Kidney capillary endothelial cell (primary cell): ENCODE results near the gene MNX1.

ENCODE experiments used
- DNase-seq: peaks from one replicate; pipeline ENCODE4 v3.0.0-alpha.2; 2018; ENCODE audit warnings: low spot score

Gene MNX1

DNA sequence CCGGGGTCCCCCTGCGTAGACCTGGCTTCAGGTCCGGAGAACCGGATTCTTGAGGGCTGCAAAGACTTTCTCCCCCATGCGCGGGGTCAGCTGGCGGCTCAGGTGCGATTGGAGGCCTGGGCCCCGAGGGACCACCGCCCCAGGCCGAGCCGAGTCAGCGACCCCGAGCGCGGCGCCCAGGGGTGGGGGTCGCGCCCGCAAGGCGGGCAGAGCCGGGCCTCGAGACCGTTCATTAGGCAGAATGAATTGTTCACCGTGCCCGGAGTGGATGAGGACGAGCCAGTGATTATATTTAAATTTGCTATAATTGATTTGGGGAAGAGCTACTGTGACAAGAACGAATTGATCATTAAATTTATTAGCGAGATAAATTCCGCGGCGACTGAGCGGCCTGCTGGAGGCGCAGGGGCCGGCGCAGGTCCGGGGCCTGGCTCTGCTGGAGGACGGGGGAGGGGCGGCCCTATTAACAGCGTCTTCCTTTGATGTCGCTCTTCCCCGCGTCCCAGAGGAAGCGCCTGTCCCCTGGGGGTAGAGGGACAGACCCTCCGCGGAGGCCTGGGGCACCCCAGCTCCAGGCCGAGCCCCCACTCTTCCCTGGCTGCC lies 7.5 kb downstream of the MNX1 start:
- no peak for DNase-seq

- no peak for DNase-seq
Measured at GRCh38 chr7:157001920-157002818, 8.3 kb downstream of the MNX1 start.

GRCh38 chr7:157000741-157001653 lies 9.5 kb downstream of the MNX1 start:
- no peak for DNase-seq

DNA sequence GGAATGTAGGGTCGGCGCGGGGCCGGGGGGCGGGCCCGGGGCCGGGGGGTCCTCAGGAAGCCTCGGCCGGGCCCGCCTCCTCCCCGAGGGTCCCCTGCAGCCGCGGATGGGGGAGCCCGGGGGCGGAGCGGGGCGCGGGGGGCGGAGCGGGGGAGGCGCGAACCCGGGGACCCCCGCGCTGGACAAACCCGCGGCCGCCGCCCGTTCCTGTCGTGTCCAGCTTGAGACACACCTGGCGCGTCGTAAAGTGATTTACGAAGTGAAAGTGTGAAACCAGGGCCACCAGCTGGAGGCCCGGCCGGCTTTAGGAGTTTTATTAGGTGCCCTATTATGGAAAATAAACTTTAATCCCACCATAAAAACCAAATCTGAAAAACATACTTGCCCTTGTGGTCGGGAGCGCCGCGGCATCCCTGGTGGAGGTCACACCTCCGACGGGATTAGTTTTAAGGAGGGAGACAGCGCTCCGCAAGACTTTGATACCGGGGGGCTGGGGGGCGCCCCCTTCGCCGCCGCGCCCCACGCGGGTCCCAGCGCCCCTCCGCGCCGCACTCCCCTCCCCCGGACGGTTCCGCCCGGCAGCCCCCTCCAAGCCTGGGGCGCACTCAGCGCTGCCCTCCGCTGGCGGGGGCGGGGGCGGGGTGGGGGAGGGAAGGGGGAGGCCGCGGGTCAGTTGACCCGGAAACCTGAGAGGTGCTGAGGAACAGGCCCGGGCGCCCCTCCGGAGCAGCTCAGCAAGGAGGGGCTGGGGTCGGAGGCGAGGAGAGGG lies 10.3 kb downstream of the MNX1 start:
- DNase-seq: no peak

GRCh38 chr7:156998988-156999957 lies 11.2 kb downstream of the MNX1 start:
- DNase-seq: no peak

DNA sequence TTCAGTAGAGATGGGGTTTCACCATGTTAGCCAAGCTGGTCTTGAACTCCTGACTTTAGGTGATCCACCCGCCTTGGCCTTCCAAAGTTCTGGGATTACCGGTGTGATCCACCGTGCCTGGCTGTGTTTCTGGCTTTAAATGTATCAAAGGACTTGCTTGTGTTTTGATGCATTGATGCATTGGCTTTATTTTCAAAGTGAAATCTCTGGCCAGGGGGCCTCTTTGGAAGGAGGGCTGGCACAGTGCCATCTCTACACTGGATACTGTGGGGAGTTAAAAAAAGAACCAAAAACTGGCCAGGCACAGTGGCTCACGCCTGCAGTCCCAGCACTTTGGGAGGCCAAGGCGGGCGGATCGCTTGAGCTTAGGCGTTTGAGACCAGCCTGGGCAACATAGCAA lies 16.0 kb downstream of the MNX1 start:
- no peak for DNase-seq

GRCh38 chr7:156993925-156994235 lies 16.6 kb downstream of the MNX1 start:
- DNase-seq: no peak

DNA sequence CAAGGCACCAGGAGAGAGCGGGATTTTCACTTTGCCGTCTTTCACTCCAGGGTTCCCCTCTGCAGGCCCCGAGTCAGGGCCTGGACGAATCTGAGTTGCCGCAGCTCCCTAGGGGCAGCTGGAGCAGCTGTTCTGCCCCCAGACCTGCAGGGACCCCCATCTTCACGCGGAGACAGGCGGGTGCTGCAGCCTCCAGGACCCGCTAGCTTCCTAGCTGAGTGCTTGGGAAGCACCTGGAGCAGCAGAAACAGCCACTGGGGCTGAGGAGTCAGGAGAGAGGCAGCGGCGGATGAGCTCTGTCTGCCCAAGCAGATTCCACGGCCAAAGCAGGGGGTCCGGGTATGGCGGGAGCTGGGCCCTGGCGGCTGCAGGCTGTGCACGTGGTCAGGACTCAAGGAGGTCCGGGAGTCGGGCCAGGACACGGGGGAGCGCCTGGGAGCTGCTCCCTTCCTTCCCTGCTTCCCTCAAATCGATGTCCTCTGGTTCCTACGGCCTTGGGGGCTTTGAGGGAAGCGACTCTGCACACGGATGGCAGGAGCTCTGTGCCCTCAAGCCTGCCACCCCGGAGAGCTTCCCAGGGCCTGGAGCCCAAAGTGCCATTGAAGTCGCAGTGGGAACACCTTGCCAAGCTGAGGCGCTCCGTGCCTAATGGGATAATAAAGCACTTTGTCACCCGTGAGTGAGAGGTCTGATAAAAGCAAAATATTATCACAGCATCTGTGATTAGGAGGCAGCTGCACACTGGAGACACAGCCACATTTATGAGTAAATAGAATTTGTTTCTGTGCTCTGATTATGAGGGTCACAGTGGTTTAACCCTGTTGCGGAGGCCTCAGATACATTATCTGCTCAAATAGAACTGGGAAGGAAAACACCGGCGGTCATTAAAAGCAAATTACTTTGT lies 17.2 kb downstream of the MNX1 start:
- DNase-seq: no peak

DNA sequence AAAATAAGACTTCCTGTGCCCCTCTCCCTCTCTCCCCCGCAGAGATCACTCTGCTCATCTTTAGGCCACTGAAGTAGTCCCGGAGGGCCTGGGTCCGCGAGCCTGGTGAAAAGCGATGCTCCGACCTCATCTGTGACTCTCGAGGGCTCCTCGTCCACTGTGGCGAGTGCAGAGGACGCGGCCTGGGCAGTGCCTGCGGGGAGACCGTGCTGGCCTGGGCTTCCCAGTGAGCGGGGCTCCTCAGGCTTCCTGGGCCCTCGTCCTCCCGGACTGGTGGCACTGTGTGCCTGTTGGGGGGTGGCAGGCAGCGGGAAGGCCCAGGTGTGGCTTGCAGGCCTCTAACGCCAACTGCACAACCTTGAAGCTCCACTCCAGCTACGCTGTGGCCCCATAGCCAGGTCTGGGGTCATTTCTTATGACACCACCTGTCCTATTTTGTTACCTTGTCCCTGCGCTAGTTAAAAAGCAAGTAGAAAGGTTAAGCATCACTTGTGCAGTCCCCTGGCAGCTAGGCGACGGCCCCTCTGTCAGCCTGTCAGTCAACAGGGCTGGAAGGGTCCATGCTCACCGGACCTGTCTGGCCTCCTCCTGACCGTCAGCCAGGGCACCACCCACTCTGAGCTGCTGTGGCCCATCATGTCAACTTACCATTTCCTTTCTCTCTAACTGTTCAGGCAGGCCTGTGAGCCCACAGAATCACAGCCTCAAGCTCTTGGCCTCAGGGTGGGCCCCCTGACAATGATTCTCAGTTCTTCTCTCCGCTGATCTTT lies 20.5 kb downstream of the MNX1 start:
- no peak for DNase-seq

DNA sequence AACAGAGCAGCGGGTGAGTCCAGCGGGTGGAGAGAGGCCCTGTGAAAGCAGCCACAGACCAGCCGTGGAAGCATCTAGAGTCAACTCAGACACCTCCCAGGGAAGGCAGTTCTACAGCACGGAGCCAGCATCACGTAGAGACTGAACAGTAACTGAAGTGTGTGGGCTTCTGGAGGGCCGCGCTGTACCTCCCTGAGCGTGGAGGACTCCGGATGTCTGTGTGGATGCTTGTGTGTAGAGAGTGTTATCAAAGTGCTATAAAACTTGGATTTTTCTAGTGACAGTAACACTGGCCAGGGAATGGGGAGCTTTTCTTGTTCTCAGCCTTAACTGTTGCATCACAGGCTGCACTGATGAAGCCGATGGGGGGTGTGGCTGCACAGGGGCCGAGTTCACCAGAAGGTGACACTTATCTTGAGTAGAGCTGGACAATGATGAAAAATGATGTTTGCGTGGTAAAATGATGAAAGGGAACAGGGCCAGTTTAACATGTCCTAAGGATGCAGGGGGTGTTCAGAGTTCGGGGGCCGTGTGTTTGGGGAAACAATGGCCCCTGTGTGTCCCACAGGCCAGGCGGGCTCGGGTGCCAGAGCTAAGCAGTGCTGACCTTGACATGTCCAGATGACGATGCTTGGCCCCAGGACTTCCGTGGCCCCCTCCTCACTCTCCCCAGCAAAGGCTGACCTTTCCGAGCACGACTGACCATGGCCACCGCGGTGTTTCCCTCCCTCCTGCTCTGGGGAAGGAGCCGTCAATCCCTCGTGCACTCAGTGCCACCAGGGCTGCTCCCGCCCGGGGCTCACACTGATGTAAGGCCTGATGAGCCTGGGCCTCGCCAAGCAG lies 21.9 kb downstream of the MNX1 start:
- DNase-seq: no peak

DNA sequence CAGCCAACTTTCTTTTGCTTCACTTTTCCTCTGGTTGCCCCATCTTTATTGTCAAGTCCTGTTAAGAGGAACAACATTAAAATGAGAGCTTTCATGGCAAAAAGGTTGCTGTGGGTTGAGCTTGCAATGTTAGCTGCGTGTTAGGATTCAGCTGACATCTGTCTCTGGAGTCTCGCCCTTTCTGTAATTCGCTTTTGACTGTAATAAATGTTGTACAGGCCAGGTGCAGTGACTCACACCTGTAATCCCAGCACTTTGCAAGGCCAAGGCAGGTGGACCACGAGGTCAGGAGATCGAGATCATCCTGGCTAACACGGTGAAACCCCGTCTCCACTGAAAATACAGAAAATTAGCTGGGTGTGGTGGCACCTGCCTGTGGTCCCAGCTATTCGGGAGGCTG lies 24.1 kb downstream of the MNX1 start:
- DNase-seq: no peak

- DNase-seq: no peak
Measured at GRCh38 chr7:156985101-156985992, 25.1 kb downstream of the MNX1 start.

- DNase-seq: no peak
Measured at GRCh38 chr7:156984174-156984891, 26.1 kb downstream of the MNX1 start.

DNA sequence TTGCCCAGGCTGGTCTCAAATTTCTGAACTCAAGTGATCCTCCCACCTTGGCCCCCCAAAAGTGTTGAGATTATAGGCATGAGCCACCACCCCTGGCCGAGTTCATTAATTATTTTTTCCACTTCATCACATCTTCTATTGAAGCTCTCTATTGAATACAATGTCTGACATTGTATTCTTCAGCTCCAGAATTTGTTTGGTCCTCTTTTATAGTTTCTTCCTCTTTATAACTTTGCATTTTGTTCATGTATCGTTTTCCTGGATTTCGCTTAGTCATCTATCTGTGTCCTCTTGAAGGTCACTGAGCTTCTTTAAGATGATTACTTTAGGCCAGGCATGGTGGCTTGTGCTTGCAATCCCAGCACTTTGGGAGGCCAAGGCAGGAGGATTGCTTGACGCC lies 30.8 kb downstream of the MNX1 start:
- DNase-seq: no peak

DNA sequence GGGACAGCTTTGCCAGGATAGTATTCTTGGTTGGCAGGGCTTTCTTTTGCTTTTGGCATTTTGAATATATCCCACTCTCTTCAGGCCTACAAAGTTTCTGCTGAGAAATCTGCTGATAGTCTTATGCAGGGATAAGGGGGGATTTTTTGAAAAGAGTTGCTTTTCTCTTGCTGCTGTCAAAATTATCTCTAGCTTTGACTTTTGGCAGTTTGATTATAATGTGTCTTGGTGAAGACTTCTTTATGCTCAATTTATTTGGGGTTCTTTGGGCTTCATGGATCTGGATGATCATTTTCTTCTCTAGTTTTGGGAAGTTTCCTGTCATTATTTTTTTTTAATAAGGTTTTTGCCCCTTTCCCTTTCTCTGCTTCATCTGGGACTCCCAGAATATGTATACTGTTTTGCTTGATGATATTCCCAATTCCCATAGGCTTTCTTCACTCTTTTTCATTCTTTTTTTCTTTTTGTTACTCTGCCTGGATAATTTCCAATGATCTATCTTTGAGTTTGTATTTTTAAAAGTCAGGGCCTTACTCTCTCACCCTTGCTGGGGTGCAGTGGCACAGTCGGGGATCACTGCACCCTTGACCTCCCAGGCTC lies 31.4 kb downstream of the MNX1 start:
- DNase-seq: no peak

DNA sequence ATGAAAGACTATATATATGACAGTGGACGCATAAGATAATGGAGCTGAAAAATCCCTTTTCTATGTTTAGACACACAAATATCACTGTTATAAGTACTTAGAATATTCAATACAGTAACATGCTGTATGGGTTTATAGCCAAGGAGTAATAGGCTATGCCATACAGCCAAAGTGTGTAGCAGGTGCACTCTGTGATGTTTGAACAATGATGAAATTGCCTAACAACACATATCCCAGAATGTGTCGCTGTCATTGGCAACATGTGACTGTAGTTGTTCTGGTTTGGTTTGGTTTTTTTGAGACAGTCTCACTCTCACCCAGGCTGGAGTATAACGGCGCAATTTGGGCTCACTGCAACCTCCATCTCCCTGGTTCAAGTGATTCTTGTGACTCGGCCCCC lies 34.8 kb downstream of the MNX1 start:
- no peak for DNase-seq
